IMR-90 (cell line): ENCODE results near the gene HDAC9. TPM values are rescaled to one million over a fixed set of nuclear protein-coding genes. Genes with fewer than 3 reads are reported as not detected.

Experiments
- ATAC-seq: fragments of 200-7000 bp; cut with Tn5 transposase; 2 replicates; pipeline ENCODE4 v1.9.1; 2020; ENCODE audit warnings: low read depth, mild to moderate bottlenecking, moderate library complexity
- BruUV-seq: library from RNA; stranded (reverse); fragments of 400-500 nt; replicated peaks from 2 replicates; lab custom pipeline; 2021; lab: Mats Ljungman, UMichigan
- CTCF ChIA-PET: fragments of 300-600 bp; formaldehyde crosslinking; extraction: SDS; loops from one replicate; lab custom pipeline; 2021; ENCODE audit warnings: antibody characterized with exemption; lab: Yijun Ruan, JAX
- POLR2A ChIA-PET: fragments of 300-600 bp; sonication (Branson Sonifier 250); formaldehyde crosslinking; loops from one replicate; lab custom pipeline; 2022; ENCODE audit warnings: antibody characterized with exemption; ENCODE audit not compliant: unreplicated experiment; lab: Charles Lee
- DNase-seq: peaks from one replicate; pipeline ENCODE4 v3.0.0; 2013
- H2AFZ ChIP-seq: replicated peaks from 2 replicates; pipeline ENCODE3; 2013; ENCODE audit warnings: low read length, mild to moderate bottlenecking; ENCODE audit not compliant: poor library complexity
- H2AK5ac ChIP-seq: 2 replicates; pipeline ENCODE4 v1.6.1; 2013; ENCODE audit warnings: low read depth, low read length, inconsistent platforms
- H2AK9ac ChIP-seq: replicated peaks from 2 replicates; pipeline ENCODE3; 2013; ENCODE audit warnings: mild to moderate bottlenecking, low read depth, low read length, moderate library complexity; ENCODE audit not compliant: poor library complexity
- H2BK120ac ChIP-seq: 2 replicates; pipeline ENCODE4 v1.6.1; 2013; ENCODE audit warnings: low read depth, low read length, inconsistent platforms
- H2BK15ac ChIP-seq: 3 replicates; pipeline ENCODE4 v1.6.1; 2013; ENCODE audit warnings: low read depth, low read length, inconsistent platforms
- H2BK20ac ChIP-seq: 2 replicates; pipeline ENCODE4 v1.6.1; 2013; ENCODE audit warnings: low read depth, mild to moderate bottlenecking, inconsistent platforms, low read length, moderate library complexity
- H2BK5ac ChIP-seq: 2 replicates; pipeline ENCODE4 v1.6.1; 2013; ENCODE audit warnings: mild to moderate bottlenecking, low read depth, low read length, inconsistent platforms; ENCODE audit not compliant: poor library complexity, severe bottlenecking
- H3K14ac ChIP-seq: replicated peaks from 2 replicates; pipeline ENCODE4 v1.6.1; 2013; ENCODE audit warnings: low read depth, low read length, inconsistent platforms
- H3K18ac ChIP-seq: 2 replicates; pipeline ENCODE4 v1.6.1; 2013; ENCODE audit warnings: low read depth, low read length, control low read depth
- H3K23ac ChIP-seq: 2 replicates; pipeline ENCODE4 v1.6.1; 2013; ENCODE audit warnings: low read depth, low read length, inconsistent platforms
- H3K27ac ChIP-seq: 2 replicates; pipeline ENCODE4 v1.5.1; 2013; ENCODE audit warnings: mild to moderate bottlenecking, control low read depth, low read length; ENCODE audit not compliant: insufficient read depth
- H3K27me3 ChIP-seq: 2 replicates; pipeline ENCODE4 v1.6.1; 2013; ENCODE audit warnings: low read length; ENCODE audit not compliant: control insufficient read depth, insufficient read depth
- H3K36me3 ChIP-seq: 2 replicates; pipeline ENCODE4 v1.6.1; 2013; ENCODE audit warnings: low read length, mixed read lengths; ENCODE audit not compliant: control insufficient read depth, insufficient read depth
- H3K4ac ChIP-seq: 2 replicates; pipeline ENCODE4 v1.6.1; 2013; ENCODE audit warnings: low read depth, low read length, inconsistent platforms
- H3K4me1 ChIP-seq: 2 replicates; pipeline ENCODE4 v1.6.1; 2013; ENCODE audit warnings: low read length, mixed read lengths; ENCODE audit not compliant: control insufficient read depth, insufficient read depth
- H3K4me2 ChIP-seq: 2 replicates; pipeline ENCODE4 v1.6.1; 2013; ENCODE audit warnings: low read depth, mild to moderate bottlenecking, control low read depth, low read length, moderate library complexity
- H3K4me3 ChIP-seq: 2 replicates; pipeline ENCODE4 v1.5.1; 2013; ENCODE audit warnings: low read depth, mild to moderate bottlenecking, control low read depth, low read length, moderate library complexity; ENCODE audit not compliant: insufficient read depth
- H3K56ac ChIP-seq: 2 replicates; pipeline ENCODE4 v1.6.1; 2013; ENCODE audit warnings: low read length, inconsistent platforms; ENCODE audit not compliant: insufficient read depth; ENCODE audit errors: extremely low read depth
- H3K79me1 ChIP-seq, 2 experiments: 2 replicates each; pipeline ENCODE4 v1.6.1; 2013; ENCODE audit warnings: low read length in 2 of 2, inconsistent platforms in 1 of 2, low read depth in 1 of 2
- H3K9ac ChIP-seq: 2 replicates; pipeline ENCODE4 v1.6.1; 2013; ENCODE audit warnings: low read depth, low read length, control low read depth
- H3K9me1 ChIP-seq: 2 replicates; pipeline ENCODE4 v1.6.1; 2013; ENCODE audit warnings: low read length, inconsistent platforms; ENCODE audit not compliant: insufficient read depth
- H3K9me3 ChIP-seq: 2 replicates; pipeline ENCODE4 v1.6.1; 2013; ENCODE audit warnings: low read length; ENCODE audit not compliant: control insufficient read depth, insufficient read depth
- H4K20me1 ChIP-seq: 2 replicates; pipeline ENCODE4 v1.6.1; 2013; ENCODE audit warnings: low read length, inconsistent platforms; ENCODE audit not compliant: insufficient read depth
- H4K5ac ChIP-seq: 2 replicates; pipeline ENCODE4 v1.6.1; 2013; ENCODE audit warnings: mild to moderate bottlenecking, low read depth, low read length, control low read depth
- H4K8ac ChIP-seq, 2 experiments: 2 replicates each; pipeline ENCODE4 v1.6.1; 2013; ENCODE audit warnings: low read depth in 2 of 2, low read length in 2 of 2, control low read depth in 1 of 2, inconsistent platforms in 1 of 2
- H4K91ac ChIP-seq: 2 replicates; pipeline ENCODE4 v1.6.1; 2013; ENCODE audit warnings: low read depth, low read length, inconsistent platforms; ENCODE audit not compliant: insufficient read depth
- BHLHE40 ChIP-seq: fragments of 150-350 bp; IDR thresholded peaks from 2 replicates; pipeline ENCODE4 v1.6.1; 2016; ENCODE audit warnings: mild to moderate bottlenecking, low read depth, low read length
- CEBPB ChIP-seq: IDR thresholded peaks from 2 replicates; pipeline ENCODE4 v1.6.1; 2012; ENCODE audit warnings: low read depth, low read length, improper control_type of control experiment
- CHD1 ChIP-seq: IDR thresholded peaks from 2 replicates; pipeline ENCODE4 v1.6.1; 2012; ENCODE audit warnings: low read depth, low read length, improper control_type of control experiment
- MAFK ChIP-seq: IDR thresholded peaks from 2 replicates; pipeline ENCODE4 v1.6.1; 2012; ENCODE audit warnings: low read depth, low read length, improper control_type of control experiment
- MXI1 ChIP-seq: IDR thresholded peaks from 2 replicates; pipeline ENCODE4 v1.6.1; 2012; ENCODE audit warnings: low read depth, mild to moderate bottlenecking, low read length, moderate library complexity, borderline replicate concordance
- NFE2L2 ChIP-seq: fragments of 150-350 bp; IDR thresholded peaks from 2 replicates; pipeline ENCODE4 v1.6.1; 2016; ENCODE audit warnings: low read depth, mild to moderate bottlenecking, low read length
- RAD21 ChIP-seq: IDR thresholded peaks from 2 replicates; pipeline ENCODE4 v1.6.1; 2012; ENCODE audit warnings: low read length, improper control_type of control experiment
- RCOR1 ChIP-seq: IDR thresholded peaks from 2 replicates; pipeline ENCODE4 v1.6.1; 2012; ENCODE audit warnings: mild to moderate bottlenecking, low read length, improper control_type of control experiment; ENCODE audit not compliant: insufficient replicate concordance
- RFX5 ChIP-seq: IDR thresholded peaks from 2 replicates; pipeline ENCODE4 v1.8.0; 2012; ENCODE audit warnings: low read depth, mild to moderate bottlenecking, low read length, moderate library complexity
- WGBS, 2 experiments: methylation state at CpG; one replicate each; pipeline versions ENCODE4 v1.1.5 to v1.1.7; 2013; ENCODE audit warnings: missing lambda C conversion rate in 2 of 2; ENCODE audit not compliant: insufficient read length in 1 of 2; ENCODE audit errors: extremely low coverage in 2 of 2; 5-methylcytosine and 5-hydroxymethylcytosine counted together
- dilution Hi-C: fragments of 300-500 bp; cut with HindIII; formaldehyde crosslinking; loops from one replicate; pipeline ENCODE4 v1.14.3; 2018; ENCODE audit warnings: low sequenced_read_pairs; ENCODE audit not compliant: unreplicated experiment
- in situ Hi-C: fragments of 300-500 bp; cut with MboI; formaldehyde crosslinking; loops from 3 replicates; pipeline ENCODE4 v1.14.3; 2019; ENCODE audit warnings: low sequenced_read_pairs, inconsistent platforms, mixed read lengths
- intact Hi-C: fragments of 100-400 bp; cut with micrococcal nuclease; formaldehyde crosslinking; loops from 2 replicates; pipeline ENCODE4 v1.10.0; 2022
- polyA plus RNA-seq, 3 experiments: library from polyadenylated mRNA; depleted of rRNA; stranded (reverse); fragments of >200 nt; gene quantifications; 2 replicates each; pipeline ENCODE4 v1.2.3, GENCODE V29; 2012; ENCODE audit warnings: low replicate concordance in 1 of 3
- total RNA-seq: library from RNA; depleted of rRNA; stranded (reverse); fragments of >200 nt; gene quantifications from 2 replicates; pipeline ENCODE4 v1.2.3, GENCODE V29; 2012
- TF ChIP-seq, protein P1 (sequence below): fragments of 150-350 bp; IDR thresholded peaks from 2 replicates; pipeline ENCODE4 v1.6.1; 2016; ENCODE audit warnings: low read depth, mild to moderate bottlenecking, low read length, moderate library complexity, borderline replicate concordance
- TF ChIP-seq, protein P2 (sequence below): conservative IDR thresholded peaks from 2 replicates; pipeline ENCODE4 v1.5.1; 2012; ENCODE audit warnings: mild to moderate bottlenecking, low read depth, low read length, improper control_type of control experiment

Gene HDAC9
- total and polyA plus RNA-seq, 2 of the 4 experiments (the other 2 are of a cell fraction): 4.3 to 24.7 TPM

DNA sequence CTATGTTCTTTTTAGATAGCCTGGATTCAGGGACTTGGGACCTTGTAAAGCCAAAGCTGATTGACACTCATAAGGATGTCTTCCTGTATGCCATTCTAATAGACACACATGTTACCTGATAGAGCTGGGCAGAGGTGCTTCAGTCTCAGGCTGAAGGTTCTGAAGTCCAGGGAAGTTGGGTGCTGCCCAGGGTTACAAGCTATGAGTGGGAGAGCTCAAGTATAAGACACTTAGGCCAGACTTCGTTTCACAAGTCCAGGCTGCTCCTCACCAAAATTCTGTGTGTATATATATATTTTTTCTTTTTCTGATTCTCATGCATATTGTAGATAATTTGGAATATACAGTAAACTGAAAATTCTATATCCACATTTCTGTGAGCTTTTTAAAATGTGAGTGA, 144.2 kb downstream of the HDAC9 start:
- Histone ChIP-seq H2BK120ac (peak overlapping the region; percentile 26; the same call in 1 of the 2 replicates), H4K5ac (peak overlapping the region; percentile 57; the same call in 1 of the 2 replicates), H4K20me1 (no peaks in the 10 kb centered on the region), H3K23ac (no peak overlapping the region), H2AFZ (no peak overlapping the region), H3K27ac (no peak overlapping the region), H3K79me1 (no peaks in the 10 kb centered on the region), H4K8ac (no peak overlapping the region), H3K36me3 (no peaks in the 10 kb centered on the region), H3K18ac (peak overlapping the region; percentile 86), H3K9ac (no peak overlapping the region), H4K91ac (no peak overlapping the region), H3K4me3 (no peak overlapping the region), H3K9me1 (no peaks in the 10 kb centered on the region), H2AK9ac (no peak overlapping the region), H3K14ac (peak overlapping the region; percentile 48; the same call in 1 of the 2 replicates), H3K4me1 (peaks cover 4% of the 10 kb centered on the region), H2BK5ac (no peak overlapping the region), H2AK5ac (no peak overlapping the region), H3K4me2 (no peak overlapping the region), H3K27me3 (no peaks in the 10 kb centered on the region), H3K56ac (no peak overlapping the region), H3K4ac (peak overlapping the region; percentile 21; the same call in 1 of the 2 replicates), H3K9me3 (no peaks in the 10 kb centered on the region), H2BK20ac (0 out of 2 replicates have a peak overlapping the region, but pooled peaks have one; percentile 61), H2BK15ac (no peak overlapping the region; the same call in 2 of the 3 replicates)
- ChIA-PET CTCF (interaction anchor here (1.2 kb wide), 1 partner anchor 26 kb away, joined by 5 read pairs; no protein-coding TSS in a partner anchor), POLR2A (interaction anchor here (0.7 kb wide), 1 partner anchor 16 kb away, joined by 3 read pairs; no protein-coding TSS in a partner anchor)
- BruUV-seq: no TSS peak
- DNase-seq (no peak), ATAC-seq (no peak)
- TF ChIP-seq RFX5: no peak
- TF ChIP-seq MXI1: no peak
- TF ChIP-seq, protein P1, sequence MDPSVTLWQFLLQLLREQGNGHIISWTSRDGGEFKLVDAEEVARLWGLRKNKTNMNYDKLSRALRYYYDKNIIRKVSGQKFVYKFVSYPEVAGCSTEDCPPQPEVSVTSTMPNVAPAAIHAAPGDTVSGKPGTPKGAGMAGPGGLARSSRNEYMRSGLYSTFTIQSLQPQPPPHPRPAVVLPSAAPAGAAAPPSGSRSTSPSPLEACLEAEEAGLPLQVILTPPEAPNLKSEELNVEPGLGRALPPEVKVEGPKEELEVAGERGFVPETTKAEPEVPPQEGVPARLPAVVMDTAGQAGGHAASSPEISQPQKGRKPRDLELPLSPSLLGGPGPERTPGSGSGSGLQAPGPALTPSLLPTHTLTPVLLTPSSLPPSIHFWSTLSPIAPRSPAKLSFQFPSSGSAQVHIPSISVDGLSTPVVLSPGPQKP: no peak
- no peak for TF ChIP-seq RCOR1
- TF ChIP-seq CHD1: no peak
- TF ChIP-seq CEBPB: no peak
- no peak for TF ChIP-seq NFE2L2
- no peak for TF ChIP-seq RAD21
- TF ChIP-seq, protein P2, sequence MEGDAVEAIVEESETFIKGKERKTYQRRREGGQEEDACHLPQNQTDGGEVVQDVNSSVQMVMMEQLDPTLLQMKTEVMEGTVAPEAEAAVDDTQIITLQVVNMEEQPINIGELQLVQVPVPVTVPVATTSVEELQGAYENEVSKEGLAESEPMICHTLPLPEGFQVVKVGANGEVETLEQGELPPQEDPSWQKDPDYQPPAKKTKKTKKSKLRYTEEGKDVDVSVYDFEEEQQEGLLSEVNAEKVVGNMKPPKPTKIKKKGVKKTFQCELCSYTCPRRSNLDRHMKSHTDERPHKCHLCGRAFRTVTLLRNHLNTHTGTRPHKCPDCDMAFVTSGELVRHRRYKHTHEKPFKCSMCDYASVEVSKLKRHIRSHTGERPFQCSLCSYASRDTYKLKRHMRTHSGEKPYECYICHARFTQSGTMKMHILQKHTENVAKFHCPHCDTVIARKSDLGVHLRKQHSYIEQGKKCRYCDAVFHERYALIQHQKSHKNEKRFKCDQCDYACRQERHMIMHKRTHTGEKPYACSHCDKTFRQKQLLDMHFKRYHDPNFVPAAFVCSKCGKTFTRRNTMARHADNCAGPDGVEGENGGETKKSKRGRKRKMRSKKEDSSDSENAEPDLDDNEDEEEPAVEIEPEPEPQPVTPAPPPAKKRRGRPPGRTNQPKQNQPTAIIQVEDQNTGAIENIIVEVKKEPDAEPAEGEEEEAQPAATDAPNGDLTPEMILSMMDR: no peak
- no peak for TF ChIP-seq BHLHE40
- no peak for TF ChIP-seq MAFK
- intact Hi-C loops (no loop called here), dilution Hi-C loops (no loop called here), in situ Hi-C loops (no loop called here)
- no CpG with 5 or more reads among the region's 1 CpG for WGBS, 2 experiments
